Measurements from ENCODE around the gene PTGDS.
"Not testable (repeated sequence)": the region's sequence is repeated elsewhere in the genome, so short reads cannot be mapped to it uniquely, and the experiment has no call there.

Gene PTGDS

DNA sequence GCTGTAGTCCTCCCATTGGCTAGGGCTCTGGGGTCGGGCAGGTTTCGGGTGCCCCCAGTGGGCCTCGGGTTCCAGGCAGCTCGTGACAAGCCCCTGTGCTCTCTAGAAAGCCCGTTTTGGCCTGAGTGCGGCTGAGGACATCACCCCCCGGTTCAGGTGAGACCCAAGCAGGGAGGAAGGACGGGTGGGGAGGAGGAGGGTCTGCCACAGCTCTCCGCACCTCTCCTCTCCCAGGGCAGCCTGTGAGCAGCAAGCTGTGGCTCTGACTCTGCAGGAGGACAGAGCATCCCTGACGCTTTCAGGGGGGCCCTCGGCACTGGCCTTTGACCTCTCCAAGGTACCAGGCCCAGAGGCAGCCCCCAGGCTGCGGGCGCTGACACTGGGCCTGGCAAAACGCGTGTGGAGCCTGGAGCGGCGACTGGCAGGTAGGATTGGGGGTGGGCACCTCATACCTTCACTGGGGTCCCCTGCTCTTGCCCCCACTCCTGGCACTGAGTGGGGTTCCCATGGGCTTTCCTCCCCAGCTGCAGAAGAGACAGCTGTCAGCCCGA lies 15.6 kb downstream of the PTGDS start:
- DNase-seq: no peak

DNA sequence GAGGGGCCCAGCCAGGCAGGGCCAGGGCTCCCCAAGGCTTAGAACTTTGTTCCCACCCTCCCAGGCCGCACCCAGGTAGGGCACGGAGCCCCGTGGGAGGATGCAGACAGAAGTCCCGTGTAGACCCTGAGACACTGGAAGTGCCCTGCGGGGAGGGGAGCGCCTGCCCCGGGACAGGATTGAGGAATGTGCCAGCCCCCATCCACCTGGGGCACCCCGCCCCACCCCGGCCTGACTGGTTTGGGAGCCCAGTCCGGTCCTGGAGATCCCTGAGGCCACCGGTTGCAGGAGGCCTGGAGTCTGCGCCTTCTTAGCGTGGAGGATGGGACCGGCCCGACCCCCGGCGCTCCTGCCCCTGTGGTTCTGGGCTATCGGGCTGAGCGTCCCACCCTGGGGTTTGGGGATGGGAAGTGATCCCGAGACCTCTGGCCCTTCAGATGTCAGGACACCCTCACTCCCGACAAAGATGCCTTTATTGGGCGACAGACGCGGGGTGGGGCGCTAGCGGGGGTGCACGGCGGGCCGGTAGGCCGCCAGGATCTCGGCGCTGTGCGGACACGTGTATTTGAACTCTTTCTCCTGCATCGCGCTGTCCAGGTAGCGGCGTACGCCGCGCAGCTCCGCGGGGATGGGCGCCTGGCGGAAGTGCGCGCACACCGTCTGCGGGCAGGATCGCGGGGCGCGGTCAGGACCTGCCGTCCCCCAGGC lies 17.0 kb downstream of the PTGDS start:
- DNase-seq: no peak

- no peak for DNase-seq
Observed at GRCh38 chr9:136994888-136995230, 17.6 kb downstream of the PTGDS start.

GRCh38 chr9:136995362-136995761 lies 18.1 kb downstream of the PTGDS start:
- DNase-seq: no peak

GRCh38 chr9:136995772-136996311 lies 18.5 kb downstream of the PTGDS start:
- no peak for DNase-seq

DNA sequence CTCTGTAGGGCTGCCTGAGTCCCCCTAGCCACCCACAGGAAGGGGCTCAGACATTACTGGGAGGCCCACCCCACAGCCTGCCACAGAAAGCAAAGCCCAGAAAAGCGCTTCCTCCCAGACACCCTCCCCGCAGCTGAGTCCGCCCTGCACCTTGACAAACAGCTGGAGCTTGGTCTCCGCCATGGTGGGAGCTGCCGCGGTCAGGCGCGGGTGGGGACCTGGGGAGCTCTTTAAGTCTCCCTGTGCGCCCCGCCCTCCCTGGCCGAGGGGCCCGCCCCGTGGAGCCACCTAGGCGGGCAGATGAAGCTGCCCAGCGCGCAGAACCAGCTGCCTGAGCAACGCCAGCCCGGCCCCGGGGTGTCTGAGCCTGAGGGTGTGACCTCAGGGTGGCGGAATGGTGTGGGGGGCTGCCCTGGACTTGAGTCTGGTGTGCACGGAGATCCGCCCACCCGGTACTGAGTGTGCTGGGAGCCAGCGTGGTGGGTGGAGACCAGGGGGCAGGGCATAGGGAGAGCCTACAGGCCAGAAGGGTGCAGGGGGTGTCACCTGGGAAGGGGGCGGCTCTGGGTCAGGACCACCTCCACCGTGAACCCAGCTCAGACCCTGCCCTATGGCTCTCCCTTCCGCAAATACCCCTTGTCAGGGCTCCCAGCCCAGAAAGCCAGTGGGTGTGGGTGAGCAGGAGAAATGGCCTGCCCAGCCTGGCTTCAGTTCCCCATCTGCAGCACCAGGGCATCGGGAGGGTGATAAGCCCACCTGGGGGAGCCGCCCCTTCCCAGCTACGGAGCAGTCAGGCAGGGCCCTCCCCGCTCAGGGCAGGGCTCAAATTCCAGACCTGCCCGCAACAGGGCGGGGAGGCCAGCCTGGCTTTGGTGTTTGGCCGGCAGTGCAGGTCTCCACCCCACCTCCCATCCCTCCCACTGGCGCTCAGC lies 19.3 kb downstream of the PTGDS start, which contains the start of gene CLIC3:
CLIC3 (minus strand) TSS at position 208 of the 932 bp plus-strand sequence; CDS start at position 183, 25 bp downstream.
- peak; percentile 47 for DNase-seq

DNA sequence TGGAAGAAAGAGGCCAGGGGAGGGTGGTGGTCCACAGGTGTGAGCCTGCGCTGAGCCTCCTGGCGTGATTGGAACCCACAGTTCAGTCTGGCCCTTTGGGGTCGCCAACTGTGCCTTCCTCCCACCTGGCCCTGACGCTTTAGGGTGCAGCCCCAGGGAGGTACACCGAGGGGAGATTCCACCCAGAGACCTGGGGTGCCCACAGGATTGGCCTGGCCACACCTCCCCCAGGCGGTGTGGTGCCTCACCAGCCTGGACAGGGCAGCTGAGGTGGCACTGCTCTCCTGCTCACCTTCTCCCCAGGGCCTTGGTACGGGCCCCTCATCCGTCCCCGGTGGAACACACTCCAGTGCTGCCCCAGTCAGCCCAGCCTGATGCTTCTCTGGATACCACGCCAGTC lies 20.1 kb downstream of the PTGDS start:
- DNase-seq: no peak

DNA sequence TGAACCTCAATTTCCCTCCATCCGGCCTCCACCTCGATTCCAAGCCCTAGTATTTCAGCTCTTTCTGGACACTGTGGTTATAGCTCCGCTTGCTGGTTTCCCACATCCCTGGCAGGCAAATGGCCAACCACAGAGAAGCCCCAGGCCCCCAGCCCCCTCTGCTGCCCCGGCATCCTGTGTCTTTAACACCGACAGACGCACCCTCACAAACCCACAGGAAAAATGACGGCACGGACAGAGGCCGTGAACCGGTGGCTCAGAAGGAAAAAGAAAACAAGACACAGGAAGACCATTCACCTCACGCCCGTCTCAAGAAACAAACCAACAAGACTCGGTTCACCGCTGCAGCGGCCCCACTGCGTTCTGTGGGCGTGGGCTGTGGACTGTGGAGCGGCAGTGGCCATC lies 20.5 kb downstream of the PTGDS start:
- peak; percentile 26 for DNase-seq

DNA sequence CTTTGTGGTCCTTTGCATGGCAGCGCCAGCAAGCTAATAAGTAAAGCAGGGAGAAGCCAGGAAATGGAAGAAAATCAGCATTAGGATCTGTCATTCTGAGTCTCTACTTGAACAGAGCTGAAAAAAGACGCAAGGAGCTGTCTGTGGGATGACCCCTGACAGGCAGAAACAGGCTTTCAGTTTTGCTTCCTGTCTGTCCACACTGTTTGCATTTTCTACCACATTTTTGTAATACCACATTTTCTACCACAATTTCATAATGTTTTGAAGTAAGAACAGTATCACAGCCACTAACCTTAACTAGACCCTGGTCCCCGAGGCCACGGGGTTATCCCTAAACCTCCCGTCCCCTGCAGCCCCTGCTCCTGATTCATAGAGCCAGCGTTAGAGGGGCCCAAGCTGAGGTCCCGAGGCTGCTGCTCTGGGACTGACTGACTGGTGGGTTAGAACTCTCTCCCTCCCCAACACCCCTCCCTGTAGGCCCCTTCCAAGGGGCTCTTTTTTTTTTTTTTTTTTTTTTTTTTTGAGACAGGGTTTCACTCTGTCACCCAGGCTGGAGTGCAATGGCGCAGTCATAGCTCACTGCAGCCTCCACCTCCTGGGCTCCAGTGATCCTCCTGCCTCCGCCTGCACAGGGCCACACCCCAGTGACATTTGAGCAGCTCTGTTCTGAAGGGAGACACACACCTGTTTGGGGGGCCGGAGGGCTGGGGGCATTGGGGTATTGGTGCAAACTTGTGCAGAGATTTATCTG lies 23.1 kb downstream of the PTGDS start:
- DNase-seq: no peak

DNA sequence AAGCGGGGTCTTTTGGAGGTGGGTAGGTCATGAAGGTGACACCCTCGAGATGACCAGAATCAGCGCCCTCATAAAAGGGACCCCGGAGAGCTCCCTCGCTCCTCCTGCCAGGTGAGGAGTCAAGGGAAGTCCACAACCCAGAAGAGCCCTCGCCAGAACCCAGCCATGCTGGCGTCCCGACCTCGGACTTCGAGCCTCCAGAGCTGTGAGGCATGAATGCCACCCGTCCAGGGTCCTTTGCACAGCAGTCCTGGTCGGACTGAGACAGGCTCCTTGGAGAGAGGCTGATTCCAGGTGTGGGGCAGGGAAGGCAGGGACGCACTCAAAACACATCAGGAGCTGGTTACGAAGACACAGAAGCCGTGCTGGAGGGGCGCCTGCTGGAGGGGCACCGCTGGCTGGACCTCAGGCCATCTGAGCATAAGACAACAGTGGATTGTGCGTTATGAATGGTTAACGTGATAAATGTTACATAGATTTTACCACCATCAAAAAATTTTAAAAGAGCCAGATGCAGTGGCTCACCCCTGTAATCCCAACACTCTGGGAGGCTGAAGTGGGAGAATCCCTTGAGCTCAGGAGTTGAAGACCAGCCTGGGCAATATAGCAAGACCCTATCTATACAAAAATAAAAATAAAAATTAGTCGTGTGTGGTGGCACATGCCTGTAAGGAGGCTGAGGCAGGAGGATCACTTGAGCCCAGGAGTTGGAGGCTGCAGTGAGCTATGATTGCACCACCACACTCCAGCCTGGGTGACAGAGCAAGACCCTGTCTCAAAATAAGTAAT lies 24.7 kb downstream of the PTGDS start:
- DNase-seq: no peak

DNA sequence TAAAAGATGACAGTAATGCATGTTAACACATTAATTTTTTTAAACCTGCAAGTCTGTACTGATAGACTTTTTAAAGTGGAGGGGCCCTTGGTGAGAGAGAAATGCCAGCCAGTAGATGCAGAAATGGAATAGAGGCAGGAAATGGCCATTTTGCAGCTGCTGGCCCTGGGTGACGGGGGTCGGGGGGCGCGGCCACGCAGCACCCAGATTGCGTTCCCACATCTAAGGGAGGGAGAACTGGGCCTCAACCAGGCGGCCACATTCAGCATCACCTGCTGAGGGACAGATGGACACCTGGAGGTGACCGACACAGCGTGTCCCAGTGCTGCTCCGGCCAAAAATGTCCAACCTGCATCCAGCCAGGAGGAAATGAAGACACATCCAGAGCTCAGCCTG lies 25.3 kb downstream of the PTGDS start:
- DNase-seq: no peak

DNA sequence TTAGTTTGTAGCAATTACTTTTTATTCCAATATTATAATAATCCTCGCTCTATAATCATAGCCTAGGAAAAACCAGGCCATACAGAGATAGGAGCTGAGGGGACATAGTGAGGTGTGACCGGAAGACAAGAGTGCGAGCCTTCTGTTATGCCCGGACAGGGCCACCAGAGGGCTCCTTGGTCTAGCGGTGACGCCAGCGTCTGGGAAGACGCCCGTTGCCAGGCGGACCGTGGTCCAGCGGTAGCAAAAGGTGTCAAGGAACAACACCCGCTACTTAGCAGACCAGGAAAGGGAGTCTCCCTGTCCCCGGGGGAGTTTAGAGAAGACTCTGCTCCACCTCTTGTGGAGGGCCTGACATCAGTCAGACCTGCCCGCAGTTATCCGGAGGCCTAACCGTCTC lies 27.0 kb downstream of the PTGDS start:
- DNase-seq: not testable (repeated sequence)

GRCh38 chr9:137006116-137007003 lies 29.1 kb downstream of the PTGDS start:
- no peak for DNase-seq

- DNase-seq: no peak
Observed at GRCh38 chr9:137007108-137007815, 30.0 kb downstream of the PTGDS start.

DNA sequence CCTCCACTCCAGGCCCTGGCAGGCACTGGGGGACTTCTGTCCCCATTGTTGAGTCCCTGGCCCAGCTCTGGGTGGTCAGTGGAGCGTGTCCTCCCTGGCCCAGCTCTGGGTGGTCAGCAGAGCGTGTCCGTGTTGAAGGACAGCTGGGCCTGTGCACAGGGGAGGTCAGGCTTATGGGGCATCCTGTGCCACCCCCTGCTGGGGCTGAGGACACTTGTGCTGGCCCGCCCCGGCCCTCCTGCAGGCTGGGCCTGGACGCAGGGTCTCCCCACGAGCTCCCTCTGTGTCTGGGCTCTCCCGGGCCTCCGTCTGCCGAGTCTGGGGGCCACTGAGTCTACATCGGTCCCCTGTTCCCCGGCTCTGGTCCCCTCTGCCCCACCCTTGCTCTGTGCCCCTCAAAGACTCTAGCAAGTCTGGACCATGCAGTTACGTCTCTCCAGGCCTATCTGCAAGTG lies 30.5 kb downstream of the PTGDS start:
- DNase-seq: no peak

GRCh38 chr9:137008312-137008711 lies 31.0 kb downstream of the PTGDS start:
- DNase-seq: no peak

DNA sequence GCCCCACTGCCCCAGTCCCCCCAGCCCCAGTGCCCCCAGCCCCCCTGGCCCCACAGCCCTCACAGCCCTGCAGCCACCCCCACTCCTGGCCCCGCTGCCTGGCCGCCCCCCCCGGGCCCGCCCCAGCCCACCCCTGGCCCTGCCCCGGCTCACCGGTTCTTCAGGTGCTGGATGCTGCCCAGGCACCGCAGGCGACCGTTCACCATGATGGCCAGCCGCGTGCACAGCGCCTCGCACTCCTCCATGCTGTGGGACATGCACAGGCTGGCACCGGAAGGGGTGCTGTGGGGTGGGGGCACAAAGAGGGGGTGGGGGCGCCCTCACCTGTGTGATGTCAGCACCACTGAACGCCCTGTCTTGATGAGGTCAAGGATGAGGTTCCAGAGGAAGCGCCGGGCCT lies 31.9 kb downstream of the PTGDS start:
- DNase-seq: no peak

DNA sequence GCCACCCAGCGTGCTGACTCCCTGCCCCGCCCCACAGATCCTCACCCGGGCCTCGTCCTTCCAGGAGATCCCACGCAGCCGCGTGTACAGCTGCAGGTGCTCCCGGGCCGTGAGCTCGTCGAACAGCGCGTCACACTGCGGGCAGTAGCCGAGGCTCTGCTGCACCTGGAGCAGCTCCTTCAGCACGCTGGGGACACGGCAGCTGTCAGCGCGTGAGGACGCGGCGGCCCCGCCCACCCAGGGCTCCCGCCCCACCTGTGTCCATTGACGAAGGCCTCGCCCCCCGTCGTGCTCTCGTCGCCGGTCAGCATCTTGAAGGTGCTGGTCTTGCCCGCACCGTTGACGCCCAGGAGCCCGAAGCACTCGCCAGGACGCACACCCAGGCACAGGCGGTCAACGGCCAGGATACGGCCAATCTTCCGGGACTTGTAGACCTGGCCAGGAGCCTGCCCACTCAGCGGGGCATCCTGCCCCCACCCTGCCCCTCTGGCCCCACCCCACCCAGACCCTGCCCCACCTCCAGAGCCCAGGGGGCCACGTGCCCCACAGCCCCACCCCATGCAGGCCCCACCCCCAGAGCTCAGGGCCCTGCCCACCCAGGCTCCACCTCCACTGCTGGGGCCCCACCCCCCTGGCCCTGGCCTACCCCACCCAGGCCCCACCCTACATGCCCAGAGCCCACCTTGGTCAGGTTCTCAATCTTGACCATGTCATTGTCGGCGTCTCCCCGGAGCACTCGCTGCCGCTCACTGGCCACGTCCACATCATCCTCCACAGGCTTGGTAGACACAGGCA lies 32.8 kb downstream of the PTGDS start:
- DNase-seq: no peak

GRCh38 chr9:137011156-137011555 lies 33.9 kb downstream of the PTGDS start:
- no peak for DNase-seq
